Renal pelvis (tissue), 4 donors: Measurements from ENCODE around the gene SLC26A2. TPM values are rescaled to one million over a fixed set of nuclear protein-coding genes. Genes with fewer than 3 reads are reported as not detected.
"Not testable (repeated sequence)": the region's sequence is repeated elsewhere in the genome, so short reads cannot be mapped to it uniquely, and the experiment has no call there.

Experiments
- DNase-seq: peaks from one replicate; pipeline ENCODE4 v3.0.0-alpha.2; 2013
- polyA plus RNA-seq, 3 donors: library from polyadenylated mRNA; unstranded; fragments of 120-200 nt; gene quantifications; one replicate each; pipeline ENCODE4 v1.2.1, GENCODE V29; 2013; ENCODE audit not compliant: insufficient read length in 3 of 3

The SLC26A2 gene
- polyA plus RNA-seq, 3 donors: 16.8 to 20.3 (median 17.2) TPM

- no peak for DNase-seq
Measured at GRCh38 chr5:149932445-149933350, 27.9 kb upstream of the SLC26A2 start.

GRCh38 chr5:149935431-149935901, 25.1 kb upstream of the SLC26A2 start:
- DNase-seq: no peak

- no peak for DNase-seq
Measured at GRCh38 chr5:149936044-149936699, 24.4 kb upstream of the SLC26A2 start.

- DNase-seq: no peak
Measured at GRCh38 chr5:149936700-149937091, 23.9 kb upstream of the SLC26A2 start.

GRCh38 chr5:149937610-149938009, 22.9 kb upstream of the SLC26A2 start:
- no peak for DNase-seq

- DNase-seq: no peak
Measured at GRCh38 chr5:149938279-149938678, 22.3 kb upstream of the SLC26A2 start.

- no peak for DNase-seq
Measured at GRCh38 chr5:149938791-149939358, 21.7 kb upstream of the SLC26A2 start.

GRCh38 chr5:149939546-149939945, 21.0 kb upstream of the SLC26A2 start:
- DNase-seq: no peak

GRCh38 chr5:149940077-149940574, 20.4 kb upstream of the SLC26A2 start:
- no peak for DNase-seq

- DNase-seq: no peak
Measured at GRCh38 chr5:149940941-149941644, 19.5 kb upstream of the SLC26A2 start.

GRCh38 chr5:149941795-149942194, 18.8 kb upstream of the SLC26A2 start:
- no peak for DNase-seq

GRCh38 chr5:149942199-149942598, 18.4 kb upstream of the SLC26A2 start:
- no peak for DNase-seq

GRCh38 chr5:149942741-149943169, 17.8 kb upstream of the SLC26A2 start:
- not testable (repeated sequence) for DNase-seq

- not testable (repeated sequence) for DNase-seq
Measured at GRCh38 chr5:149943177-149943949, 17.2 kb upstream of the SLC26A2 start.

- no peak for DNase-seq
Measured at GRCh38 chr5:149944666-149945065, 15.9 kb upstream of the SLC26A2 start, which contains the start of gene PDE6A. TSS of gene PDE6A (minus strand) at chr5:149944793. CDS start at chr5:149944673, 120 bp downstream.

- DNase-seq: no peak
Measured at GRCh38 chr5:149946118-149946517, 14.4 kb upstream of the SLC26A2 start.

GRCh38 chr5:149948993-149949392, 11.6 kb upstream of the SLC26A2 start:
- DNase-seq: no peak

GRCh38 chr5:149951138-149951749, 9.3 kb upstream of the SLC26A2 start:
- no peak for DNase-seq

- no peak for DNase-seq
Measured at GRCh38 chr5:149953436-149954121, 7.0 kb upstream of the SLC26A2 start.

GRCh38 chr5:149954798-149955197, 5.8 kb upstream of the SLC26A2 start:
- no peak for DNase-seq
